ENCODE results near the gene BDH2. TPM values are rescaled to one million over a fixed set of nuclear protein-coding genes. Genes with fewer than 3 reads are reported as not detected.

The BDH2 gene
- total and polyA plus RNA-seq, 2 donors = 80.2 to 81.6 TPM

DNA sequence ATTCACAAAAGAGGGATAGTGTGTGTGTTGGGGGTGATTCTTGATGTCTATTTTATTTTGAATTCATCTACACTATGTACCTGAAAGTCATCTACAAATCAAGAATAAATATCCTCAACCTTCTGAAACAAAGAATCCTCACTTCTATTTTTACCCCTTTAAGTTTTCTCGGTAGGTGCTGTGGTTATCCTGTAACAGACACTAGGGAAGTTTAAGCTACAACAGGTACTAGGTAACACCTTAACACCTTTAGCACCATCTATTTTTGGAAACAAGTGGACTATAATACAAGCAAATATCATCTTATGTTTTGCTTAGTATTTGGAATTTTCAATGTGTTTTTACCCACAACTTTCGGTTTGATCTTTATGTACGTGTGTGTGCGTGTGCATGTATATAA is 12.0 kb upstream of the BDH2 start:
- WGBS = 82% methylated on average over 4 of the region's 4 CpGs
- H3K27me3 ChIP-seq (ENCODE audit: control insufficient read depth in 2 of 2, insufficient read depth in 1 of 2, low read length in 1 of 2) = no peaks in the 10 kb centered on the region
- peaks cover 19 to 55% of the 10 kb centered on the region in 2 donors for H3K36me3 ChIP-seq (ENCODE audit: control insufficient read depth in 2 of 2, insufficient read depth in 2 of 2, low read length in 1 of 2)
- H3K27ac ChIP-seq (ENCODE audit: low read depth in 1 of 2, low read length in 1 of 2) = no peak overlapping the region
- H3K4me3 ChIP-seq (ENCODE audit: low read length in 2 of 2) = no peak overlapping the region
- no peaks in the 10 kb centered on the region for H3K9me3 ChIP-seq (ENCODE audit: control insufficient read depth in 2 of 2, insufficient read depth in 1 of 2, low read length in 1 of 2)
- no peaks in the 10 kb centered on the region for H3K4me1 ChIP-seq (ENCODE audit: control insufficient read depth in 2 of 2, insufficient read depth in 2 of 2, low read length in 2 of 2)
- no peak for DNase-seq (ENCODE audit: low read depth in 6 of 9, low spot score in 9 of 9)

DNA sequence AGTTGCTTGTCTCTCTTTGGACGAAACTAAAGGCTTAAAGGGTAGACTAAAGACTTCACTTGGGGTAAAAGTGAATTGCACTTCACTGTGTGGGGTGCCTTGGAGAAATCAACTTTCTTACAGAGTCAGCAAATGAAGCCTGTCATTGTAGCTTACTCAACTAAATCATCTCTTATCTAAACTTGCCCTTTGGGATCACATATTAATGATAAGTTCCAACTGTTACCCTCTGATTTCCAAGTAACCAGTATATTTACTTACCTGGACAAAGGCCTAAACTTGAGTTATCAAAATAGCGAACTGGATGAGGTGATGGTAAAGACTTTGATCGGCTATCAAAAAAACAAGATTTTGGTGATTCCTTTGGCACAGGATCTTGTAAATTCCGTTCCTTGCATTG is 8.9 kb upstream of the BDH2 start:
- no peaks in the 10 kb centered on the region for H3K9me3 ChIP-seq (ENCODE audit: control insufficient read depth in 2 of 2, insufficient read depth in 1 of 2, low read length in 1 of 2)
- no peaks in the 10 kb centered on the region for H3K27me3 ChIP-seq (ENCODE audit: control insufficient read depth in 2 of 2, insufficient read depth in 1 of 2, low read length in 1 of 2)
- DNase-seq (ENCODE audit: low read depth in 6 of 9, low spot score in 9 of 9) = no peak
- peaks cover 19 to 62% of the 10 kb centered on the region in 2 donors for H3K36me3 ChIP-seq (ENCODE audit: control insufficient read depth in 2 of 2, insufficient read depth in 2 of 2, low read length in 1 of 2)
- H3K4me3 ChIP-seq (ENCODE audit: low read length in 2 of 2) = no peak overlapping the region
- 98% methylated on average over 4 of the region's 4 CpGs for WGBS
- no peaks in the 10 kb centered on the region for H3K4me1 ChIP-seq (ENCODE audit: control insufficient read depth in 2 of 2, insufficient read depth in 2 of 2, low read length in 2 of 2)
- H3K27ac ChIP-seq (ENCODE audit: low read depth in 1 of 2, low read length in 1 of 2) = no peak overlapping the region

DNA sequence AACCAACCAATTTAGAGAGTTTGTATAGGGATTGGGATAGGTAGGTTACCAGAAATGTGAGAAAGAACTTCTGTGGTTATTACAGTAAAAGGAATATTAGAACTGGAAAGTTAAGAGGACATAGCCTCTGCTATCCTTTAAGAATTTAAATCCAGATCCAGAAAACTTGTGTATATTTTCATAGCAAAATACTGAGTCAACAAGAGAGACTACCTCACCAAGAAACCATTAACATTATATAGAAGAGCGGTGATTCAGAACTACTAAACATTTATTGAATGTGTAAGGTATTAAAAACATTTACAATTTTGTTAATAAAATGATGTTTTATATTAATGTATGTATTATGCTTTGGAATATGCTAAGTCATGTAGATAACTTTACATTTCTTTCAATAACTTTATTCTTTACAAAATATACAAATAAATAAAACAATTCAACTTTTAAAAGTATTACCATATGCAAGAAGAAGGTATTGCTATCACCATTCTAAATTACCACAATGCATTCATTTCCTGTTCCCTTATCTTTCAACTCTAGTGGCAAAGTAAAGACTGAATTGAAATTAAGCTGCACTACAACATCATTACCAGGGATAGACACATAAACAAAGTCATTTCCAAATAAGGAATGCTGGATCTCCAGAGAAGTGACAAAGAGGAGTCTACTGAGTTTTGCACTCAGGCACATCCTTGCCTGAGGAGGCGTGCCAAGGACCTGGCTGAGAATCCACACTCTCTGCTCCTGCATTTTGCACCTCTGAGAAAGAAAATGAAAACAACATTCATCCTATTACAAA is 6.1 kb upstream of the BDH2 start:
- Histone ChIP-seq H3K27ac (ENCODE audit: low read depth in 1 of 2, low read length in 1 of 2) (no peak overlapping the region), H3K27me3 (ENCODE audit: control insufficient read depth in 2 of 2, insufficient read depth in 1 of 2, low read length in 1 of 2) (no peaks in the 10 kb centered on the region), H3K9me3 (ENCODE audit: control insufficient read depth in 2 of 2, insufficient read depth in 1 of 2, low read length in 1 of 2) (no peaks in the 10 kb centered on the region), H3K4me1 (ENCODE audit: control insufficient read depth in 2 of 2, insufficient read depth in 2 of 2, low read length in 2 of 2) (no peaks in the 10 kb centered on the region), H3K4me3 (ENCODE audit: low read length in 2 of 2) (no peak overlapping the region), H3K36me3 (ENCODE audit: control insufficient read depth in 2 of 2, insufficient read depth in 2 of 2, low read length in 1 of 2) (peaks cover 19 to 50% of the 10 kb centered on the region in 2 donors)
- WGBS = over 99% methylated on average over 2 of the region's 2 CpGs
- no peak for DNase-seq (ENCODE audit: low read depth in 6 of 9, low spot score in 9 of 9)

DNA sequence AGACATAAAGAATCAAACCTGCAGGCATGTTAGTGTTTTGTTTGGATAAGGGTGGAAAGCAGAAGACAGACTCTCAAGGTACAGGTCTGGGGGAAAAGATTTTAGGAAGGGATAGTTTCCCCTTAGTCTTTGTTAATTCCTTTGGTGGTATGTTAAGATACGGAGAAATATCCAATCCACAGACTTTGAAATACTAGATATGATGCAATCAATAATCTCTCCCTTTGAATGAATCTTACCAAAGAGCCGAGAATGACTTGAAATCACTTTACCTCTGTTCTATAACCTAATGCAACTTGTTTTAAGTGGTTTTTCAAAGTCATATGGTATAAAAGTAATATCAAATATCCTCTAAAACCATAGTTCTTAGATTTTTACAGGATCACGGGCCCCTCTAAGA is 5.3 kb upstream of the BDH2 start:
- Histone ChIP-seq H3K9me3 (ENCODE audit: control insufficient read depth in 2 of 2, insufficient read depth in 1 of 2, low read length in 1 of 2) (no peaks in the 10 kb centered on the region), H3K4me1 (ENCODE audit: control insufficient read depth in 2 of 2, insufficient read depth in 2 of 2, low read length in 2 of 2) (no peaks in the 10 kb centered on the region), H3K27me3 (ENCODE audit: control insufficient read depth in 2 of 2, insufficient read depth in 1 of 2, low read length in 1 of 2) (no peaks in the 10 kb centered on the region), H3K27ac (ENCODE audit: low read depth in 1 of 2, low read length in 1 of 2) (no peak overlapping the region), H3K36me3 (ENCODE audit: control insufficient read depth in 2 of 2, insufficient read depth in 2 of 2, low read length in 1 of 2) (peaks cover 18 to 42% of the 10 kb centered on the region in 2 donors), H3K4me3 (ENCODE audit: low read length in 2 of 2) (no peak overlapping the region)
- WGBS = 98% methylated on average over 3 of the region's 3 CpGs
- DNase-seq (ENCODE audit: low read depth in 6 of 9, low spot score in 9 of 9) = no peak

DNA sequence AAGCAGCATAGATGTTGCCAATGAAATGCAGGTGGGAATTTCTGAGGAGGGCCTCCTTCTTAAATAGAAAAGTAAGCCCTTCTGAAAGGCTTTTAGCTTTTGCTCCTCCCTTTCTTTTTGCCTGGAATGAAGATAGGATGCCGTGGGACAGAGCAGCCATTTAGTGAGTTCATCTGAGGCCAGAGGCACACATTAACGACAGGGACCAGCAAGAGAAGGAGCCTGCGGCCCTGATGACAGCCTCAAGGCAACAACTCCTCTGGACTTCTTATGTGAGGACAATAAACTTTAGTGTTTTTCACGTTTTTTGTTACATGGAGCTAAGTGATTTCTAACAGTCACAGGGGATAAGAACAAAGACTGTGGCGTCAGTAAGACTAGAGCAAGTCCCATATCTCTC is 1.1 kb upstream of the BDH2 start:
- WGBS = 81% methylated on average over 5 of the region's 5 CpGs
- no peaks in the 10 kb centered on the region for H3K27me3 ChIP-seq (ENCODE audit: control insufficient read depth in 2 of 2, insufficient read depth in 1 of 2, low read length in 1 of 2)
- H3K9me3 ChIP-seq (ENCODE audit: control insufficient read depth in 2 of 2, insufficient read depth in 1 of 2, low read length in 1 of 2) = no peaks in the 10 kb centered on the region
- H3K4me3 ChIP-seq (ENCODE audit: low read length in 2 of 2) = no peak overlapping the region
- H3K27ac ChIP-seq (ENCODE audit: low read depth in 1 of 2, low read length in 1 of 2) = no peak overlapping the region
- peaks cover 4 to 11% of the 10 kb centered on the region in 2 donors for H3K4me1 ChIP-seq (ENCODE audit: control insufficient read depth in 2 of 2, insufficient read depth in 2 of 2, low read length in 2 of 2)
- no peak for DNase-seq (ENCODE audit: low read depth in 6 of 9, low spot score in 9 of 9)
- peaks cover 0 to 8% of the 10 kb centered on the region in 2 donors for H3K36me3 ChIP-seq (ENCODE audit: control insufficient read depth in 2 of 2, insufficient read depth in 2 of 2, low read length in 1 of 2)

DNA sequence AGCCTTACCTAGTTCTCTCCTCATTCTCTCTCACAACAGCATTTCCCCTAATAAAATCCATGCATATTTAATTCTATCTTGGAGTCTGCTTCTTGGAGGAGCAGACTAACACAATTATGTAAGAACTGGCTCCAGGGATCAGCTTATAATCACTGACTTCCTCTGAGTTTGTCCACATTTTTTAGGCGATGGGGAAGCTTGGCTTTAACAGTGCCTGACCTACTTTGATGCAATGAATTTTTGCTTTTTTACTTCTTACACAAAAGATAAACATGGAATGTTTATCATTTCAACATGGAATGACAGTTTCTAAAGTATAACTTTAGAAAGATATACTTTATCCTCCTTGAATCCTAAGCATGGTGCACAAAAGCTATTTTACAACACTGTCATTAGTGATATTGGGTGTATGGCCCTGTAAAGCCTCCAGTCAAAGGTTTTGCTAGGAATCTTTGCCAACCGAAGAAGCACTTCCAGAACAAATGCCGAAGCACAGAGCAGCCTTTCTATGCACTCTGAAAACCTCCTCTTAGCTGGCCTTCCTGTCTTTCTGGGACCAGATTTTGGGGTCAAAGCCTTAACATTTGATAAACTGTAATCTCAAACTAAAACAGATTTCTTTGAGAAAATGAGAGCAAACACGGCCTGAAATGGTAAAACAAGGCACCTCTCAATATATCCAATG is 736 bp downstream of the BDH2 start:
- 48% methylated on average over 4 of the region's 4 CpGs for WGBS
- peaks cover 0 to 3% of the 10 kb centered on the region in 2 donors for H3K36me3 ChIP-seq (ENCODE audit: control insufficient read depth in 2 of 2, insufficient read depth in 2 of 2, low read length in 1 of 2)
- peak overlapping the region; percentile 8 to 11 for H3K27ac ChIP-seq (ENCODE audit: low read depth in 1 of 2, low read length in 1 of 2)
- H3K27me3 ChIP-seq (ENCODE audit: control insufficient read depth in 2 of 2, insufficient read depth in 1 of 2, low read length in 1 of 2) = no peaks in the 10 kb centered on the region
- no peaks in the 10 kb centered on the region for H3K9me3 ChIP-seq (ENCODE audit: control insufficient read depth in 2 of 2, insufficient read depth in 1 of 2, low read length in 1 of 2)
- H3K4me3 ChIP-seq (ENCODE audit: low read length in 2 of 2) = peak overlapping the region; percentile 44 to 59
- peaks cover 4 to 11% of the 10 kb centered on the region in 2 donors for H3K4me1 ChIP-seq (ENCODE audit: control insufficient read depth in 2 of 2, insufficient read depth in 2 of 2, low read length in 2 of 2)
- no peak for DNase-seq (ENCODE audit: low read depth in 6 of 9, low spot score in 9 of 9)

DNA sequence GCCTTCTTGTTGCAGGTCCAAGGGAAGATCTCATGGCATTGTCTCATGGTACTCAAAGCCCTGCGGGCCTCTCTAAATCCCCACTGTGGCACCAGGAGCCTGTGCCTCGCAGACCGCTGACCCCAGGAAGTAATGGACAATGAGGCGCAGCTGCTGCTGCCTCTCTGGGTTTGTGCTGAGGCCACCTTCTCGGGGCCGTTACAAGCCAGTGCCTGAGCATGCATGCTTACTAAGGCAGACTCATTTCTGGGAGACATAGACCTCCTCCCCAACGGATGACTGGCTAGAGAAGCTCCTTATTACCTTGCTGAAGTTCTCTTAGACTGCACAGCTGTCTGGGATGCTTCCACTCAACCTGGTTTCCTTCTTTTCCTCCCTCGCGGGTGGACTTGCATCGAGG is 1.3 kb downstream of the BDH2 start:
- no peak for DNase-seq (ENCODE audit: low read depth in 6 of 9, low spot score in 9 of 9)
- Histone ChIP-seq H3K36me3 (ENCODE audit: control insufficient read depth in 2 of 2, insufficient read depth in 2 of 2, low read length in 1 of 2) (peaks cover 0 to 5% of the 10 kb centered on the region in 2 donors), H3K4me3 (ENCODE audit: low read length in 2 of 2) (peak overlapping the region in 1 of 2 donors; percentile 59), H3K27me3 (ENCODE audit: control insufficient read depth in 2 of 2, insufficient read depth in 1 of 2, low read length in 1 of 2) (no peaks in the 10 kb centered on the region), H3K9me3 (ENCODE audit: control insufficient read depth in 2 of 2, insufficient read depth in 1 of 2, low read length in 1 of 2) (no peaks in the 10 kb centered on the region), H3K4me1 (ENCODE audit: control insufficient read depth in 2 of 2, insufficient read depth in 2 of 2, low read length in 2 of 2) (peaks cover 4 to 11% of the 10 kb centered on the region in 2 donors), H3K27ac (ENCODE audit: low read depth in 1 of 2, low read length in 1 of 2) (no peak overlapping the region)
- WGBS = 94% methylated on average over 10 of the region's 10 CpGs

DNA sequence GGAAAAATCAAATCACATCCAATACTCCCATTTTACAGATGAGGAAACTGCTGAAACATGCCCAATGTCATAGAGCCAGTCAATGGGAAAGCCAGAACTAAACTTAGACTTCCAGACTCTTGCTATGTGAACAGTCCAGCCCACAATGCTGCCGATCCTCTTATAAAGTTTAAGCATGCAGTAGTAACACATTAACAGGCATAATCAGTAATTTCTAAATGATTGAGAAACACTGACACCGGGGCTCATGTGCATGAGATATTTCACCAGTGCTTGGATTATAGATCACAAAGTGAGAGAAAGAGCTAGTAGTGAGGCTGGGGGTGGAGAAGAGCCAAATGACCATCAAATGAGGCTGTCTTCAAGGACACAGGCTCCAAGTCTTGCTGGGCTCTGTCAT is 2.5 kb downstream of the BDH2 start:
- Histone ChIP-seq H3K27ac (ENCODE audit: low read depth in 1 of 2, low read length in 1 of 2) (no peak overlapping the region), H3K4me3 (ENCODE audit: low read length in 2 of 2) (no peak overlapping the region), H3K36me3 (ENCODE audit: control insufficient read depth in 2 of 2, insufficient read depth in 2 of 2, low read length in 1 of 2) (peaks cover 0 to 13% of the 10 kb centered on the region in 2 donors), H3K9me3 (ENCODE audit: control insufficient read depth in 2 of 2, insufficient read depth in 1 of 2, low read length in 1 of 2) (no peaks in the 10 kb centered on the region), H3K27me3 (ENCODE audit: control insufficient read depth in 2 of 2, insufficient read depth in 1 of 2, low read length in 1 of 2) (no peaks in the 10 kb centered on the region), H3K4me1 (ENCODE audit: control insufficient read depth in 2 of 2, insufficient read depth in 2 of 2, low read length in 2 of 2) (peaks cover 4 to 11% of the 10 kb centered on the region in 2 donors)
- DNase-seq (ENCODE audit: low read depth in 6 of 9, low spot score in 9 of 9) = no peak
- WGBS = 96% methylated on average over 2 of the region's 2 CpGs

DNA sequence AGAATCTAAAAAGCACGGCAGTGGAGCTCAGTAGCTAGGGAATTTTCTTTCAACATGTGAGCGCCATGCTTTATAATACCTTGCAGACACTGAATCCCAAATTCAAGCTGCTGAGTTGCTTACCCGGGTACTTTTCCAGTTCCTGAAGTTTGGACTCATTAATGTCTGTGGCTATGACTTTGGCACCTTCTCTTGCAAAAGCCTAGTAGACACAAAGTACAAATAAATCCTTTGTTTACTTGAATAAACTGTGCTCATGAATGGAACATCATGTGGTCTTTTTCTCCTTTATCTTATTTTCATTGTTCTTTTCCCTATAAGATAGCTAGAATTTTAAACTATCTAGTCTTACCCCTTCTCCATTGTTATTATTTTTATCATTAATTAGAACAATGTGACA is 4.6 kb downstream of the BDH2 start:
- Histone ChIP-seq H3K4me3 (ENCODE audit: low read length in 2 of 2) (no peak overlapping the region), H3K9me3 (ENCODE audit: control insufficient read depth in 2 of 2, insufficient read depth in 1 of 2, low read length in 1 of 2) (no peaks in the 10 kb centered on the region), H3K27me3 (ENCODE audit: control insufficient read depth in 2 of 2, insufficient read depth in 1 of 2, low read length in 1 of 2) (no peaks in the 10 kb centered on the region), H3K36me3 (ENCODE audit: control insufficient read depth in 2 of 2, insufficient read depth in 2 of 2, low read length in 1 of 2) (peaks cover 4 to 27% of the 10 kb centered on the region in 2 donors), H3K27ac (ENCODE audit: low read depth in 1 of 2, low read length in 1 of 2) (no peak overlapping the region), H3K4me1 (ENCODE audit: control insufficient read depth in 2 of 2, insufficient read depth in 2 of 2, low read length in 2 of 2) (peaks cover 4 to 11% of the 10 kb centered on the region in 2 donors)
- WGBS = 99% methylated on average over 3 of the region's 3 CpGs
- DNase-seq (ENCODE audit: low read depth in 6 of 9, low spot score in 9 of 9) = no peak

Data from thymus (tissue), 11 donors.